GM12878 (cell line): Measurements from ENCODE around the gene OR8D1. TPM values are rescaled to one million over a fixed set of nuclear protein-coding genes. Genes with fewer than 3 reads are reported as not detected.

Source experiments
- ATAC-seq: fragments of 200-7000 bp; cut with Tn5 transposase; 3 replicates; pipeline ENCODE4 v1.9.1; 2020; ENCODE audit warnings: mild to moderate bottlenecking, moderate library complexity
- BruUV-seq: library from RNA; stranded (reverse); fragments of 400-500 nt; replicated peaks from 2 replicates; lab custom pipeline; 2021; lab: Mats Ljungman, UMichigan
- CTCF ChIA-PET: fragments of 300-600 bp; sonication (Branson Sonifier 250); formaldehyde crosslinking; extraction: SDS; loops from one replicate; lab custom pipeline; 2021; ENCODE audit warnings: inconsistent platforms; lab: Yijun Ruan, JAX
- POLR2A ChIA-PET: fragments of 350-600 bp; formaldehyde crosslinking; extraction: SDS; loops from one replicate; lab custom pipeline; 2021; ENCODE audit warnings: inconsistent platforms; lab: Charles Lee
- RAD21 ChIA-PET: fragments of 300-600 bp; sonication (Branson Sonifier 250); formaldehyde crosslinking; loops from one replicate; lab custom pipeline; 2023; ENCODE audit warnings: antibody characterized with exemption; ENCODE audit not compliant: unreplicated experiment; lab: Charles Lee
- SMC1A ChIA-PET: fragments of 300-600 bp; sonication (Branson Sonifier 250); formaldehyde crosslinking; loops from one replicate; lab custom pipeline; 2023; ENCODE audit not compliant: unreplicated experiment, uncharacterized antibody; lab: Charles Lee
- DNase-seq: peaks from one replicate; pipeline ENCODE4 v3.0.0-alpha.2; 2011; ENCODE audit warnings: low read depth, low spot score
- FAIRE-seq: peaks from 3 replicates; lab custom pipeline; 2011; peaks lifted over from hg19 to GRCh38; lab: Jason Lieb, UNC
- H2AFZ ChIP-seq: 2 replicates; pipeline ENCODE4 v1.6.0; 2011; ENCODE audit warnings: low read depth, low read length, control low read depth; ENCODE audit not compliant: control insufficient read depth
- H3K27ac ChIP-seq: 2 replicates; pipeline ENCODE4 v1.5.1; 2011; ENCODE audit warnings: control low read depth; ENCODE audit not compliant: control insufficient read depth, insufficient read depth
- H3K27me3 ChIP-seq, 2 experiments: replicated peaks in 1 of 2; 2 replicates each; pipeline versions ENCODE4 v1.6.0 to v1.6.1; 2011; ENCODE audit warnings: low read length in 1 of 2; ENCODE audit not compliant: control insufficient read depth in 2 of 2, insufficient read depth in 2 of 2
- H3K36me3 ChIP-seq, 2 experiments: 2 replicates each; pipeline ENCODE4 v1.5.1; 2011; ENCODE audit warnings: low read length in 1 of 2; ENCODE audit not compliant: control insufficient read depth in 2 of 2, insufficient read depth in 2 of 2
- H3K4me1 ChIP-seq: 2 replicates; pipeline ENCODE4 v1.6.1; 2011; ENCODE audit warnings: mild to moderate bottlenecking, low read length, moderate library complexity, mixed read lengths; ENCODE audit not compliant: control insufficient read depth, insufficient read depth
- H3K4me2 ChIP-seq: 2 replicates; pipeline ENCODE4 v1.6.0; 2011; ENCODE audit warnings: control low read depth; ENCODE audit not compliant: control insufficient read depth, insufficient read depth
- H3K4me3 ChIP-seq: fragments of 200-600 bp; sonication (generic); 2 replicates; pipeline ENCODE4 v1.5.1; 2016
- H3K79me2 ChIP-seq: 2 replicates; pipeline ENCODE4 v1.6.0; 2011; ENCODE audit warnings: low read length; ENCODE audit not compliant: control insufficient read depth, insufficient read depth
- H3K9ac ChIP-seq: 2 replicates; pipeline ENCODE4 v1.8.0; 2011; ENCODE audit warnings: low read length, control low read depth, mixed read lengths; ENCODE audit not compliant: control insufficient read depth, insufficient read depth
- H3K9me3 ChIP-seq: replicated peaks from 3 replicates; pipeline ENCODE4 v1.5.1; 2011; ENCODE audit warnings: mild to moderate bottlenecking, low read length; ENCODE audit not compliant: control insufficient read depth, insufficient read depth
- H4K20me1 ChIP-seq: 2 replicates; pipeline ENCODE4 v1.6.0; 2011; ENCODE audit not compliant: control insufficient read depth, insufficient read depth
- ATF7 ChIP-seq: fragments of 450-650 bp; IDR thresholded peaks from 2 replicates; pipeline ENCODE4 v1.6.1; 2016; ENCODE audit warnings: low read depth, mild to moderate bottlenecking
- BHLHE40 ChIP-seq, 2 experiments: fragments of 450-650 bp in 1 of 2; IDR thresholded peaks; 2 replicates each; pipeline ENCODE4 v1.6.1; 2011 to 2017; ENCODE audit warnings: low read depth in 2 of 2, borderline replicate concordance in 1 of 2, improper control_type of control experiment in 1 of 2, low read length in 1 of 2, mild to moderate bottlenecking in 1 of 2
- BMI1 ChIP-seq: fragments of 450-650 bp; IDR thresholded peaks from 2 replicates; pipeline ENCODE4 v1.6.1; 2016; ENCODE audit warnings: mild to moderate bottlenecking, moderate library complexity, borderline replicate concordance
- CEBPZ ChIP-seq: fragments of 150-350 bp; IDR thresholded peaks from 2 replicates; pipeline ENCODE4 v1.6.1; 2016; ENCODE audit warnings: low read depth, low read length
- EED ChIP-seq: sonication (generic); IDR thresholded peaks from 2 replicates; pipeline ENCODE4 v1.6.1; 2016; ENCODE audit warnings: antibody characterized with exemption, low read depth
- HDAC2 ChIP-seq: fragments of 200-600 bp; sonication (generic); IDR thresholded peaks from 2 replicates; pipeline ENCODE4 v1.6.1; 2017
- HDGF ChIP-seq: fragments of 450-650 bp; IDR thresholded peaks from 2 replicates; pipeline ENCODE4 v1.6.1; 2016; ENCODE audit warnings: antibody characterized with exemption
- LARP7 ChIP-seq: fragments of 450-650 bp; IDR thresholded peaks from 2 replicates; pipeline ENCODE4 v1.6.1; 2017; ENCODE audit warnings: mild to moderate bottlenecking
- MTA3 ChIP-seq: IDR thresholded peaks from 2 replicates; pipeline ENCODE4 v1.6.1; 2012; ENCODE audit warnings: low read length, inconsistent platforms, borderline replicate concordance
- PML ChIP-seq: IDR thresholded peaks from 2 replicates; pipeline ENCODE4 v1.6.1; 2012; ENCODE audit warnings: low read length, inconsistent platforms
- PRDM15 ChIP-seq: fragments of 450-650 bp; formaldehyde crosslinking; IDR thresholded peaks from 2 replicates; pipeline ENCODE4 v1.4.0; 2020; ENCODE audit warnings: mild to moderate bottlenecking, moderate library complexity
- RCOR1 ChIP-seq: conservative IDR thresholded peaks from 2 replicates; pipeline ENCODE4 v1.6.1; 2012; ENCODE audit warnings: low read depth, low read length, improper control_type of control experiment
- SP1 ChIP-seq: IDR thresholded peaks from one replicate; pipeline ENCODE4 v1.6.1; 2011; ENCODE audit warnings: low read depth, low read length
- SREBF2 ChIP-seq: IDR thresholded peaks from 2 replicates; pipeline ENCODE4 v1.6.1; 2012; ENCODE audit warnings: mild to moderate bottlenecking, low read length
- TCF7 ChIP-seq: IDR thresholded peaks from 2 replicates; pipeline ENCODE4 v1.6.1; 2014; ENCODE audit warnings: antibody characterized with exemption, borderline replicate concordance
- WRNIP1 ChIP-seq: IDR thresholded peaks from 2 replicates; pipeline ENCODE4 v1.6.1; 2011; ENCODE audit warnings: low read depth, low read length, improper control_type of control experiment, borderline replicate concordance
- YBX1 ChIP-seq: fragments of 450-650 bp; IDR thresholded peaks from 2 replicates; pipeline ENCODE4 v1.6.1; 2016; ENCODE audit warnings: antibody characterized with exemption
- ZBTB33 ChIP-seq: fragments of 450-650 bp; IDR thresholded peaks from 2 replicates; pipeline ENCODE4 v1.6.1; 2017; ENCODE audit warnings: mild to moderate bottlenecking
- WGBS: methylation state at CpG from one replicate; pipeline ENCODE4 v1.1.6; 2016; ENCODE audit warnings: low lambda C conversion rate; ENCODE audit not compliant: insufficient replicate concordance, insufficient coverage; ENCODE audit errors: missing lambda C conversion rate; 5-methylcytosine and 5-hydroxymethylcytosine counted together
- in situ Hi-C: fragments of 300-500 bp; cut with MboI; formaldehyde crosslinking; loops from 9 replicates; pipeline ENCODE4 v1.14.3; 2018; ENCODE audit warnings: mixed read lengths
- intact Hi-C: fragments of 100-400 bp; cut with micrococcal nuclease; formaldehyde crosslinking; loops from one replicate; pipeline ENCODE4 v1.14.2; 2022; ENCODE audit not compliant: unreplicated experiment
- polyA plus RNA-seq, 11 experiments: library from polyadenylated mRNA; depleted of rRNA in 4 of 11; unstranded in 6 of 11; stranded (reverse) in 5 of 11; fragments of >200 nt; fragmentation: Nextera tagmentation in 4 of 11; fragmentation: Illumina TruSeq in 1 of 11; extraction: Ambion mirVana in 4 of 11; extraction: Trizol in 1 of 11; gene quantifications; 1 replicate in 1 of 11; 2 replicates in 10 of 11; pipeline versions ENCODE4 v1.2.1 to v1.2.3, GENCODE V29; 2011 to 2016; ENCODE audit warnings: inconsistent platforms in 2 of 11, missing spikeins in 2 of 11, low read depth in 1 of 11
- total RNA-seq, 4 experiments: library from RNA; depleted of rRNA in 3 of 4; stranded (reverse); fragments of >200 nt in 3 of 4; fragmentation: Illumina TruSeq in 1 of 4; extraction: Trizol in 1 of 4; gene quantifications; 2 replicates each; pipeline versions ENCODE4 v1.2.1 to v1.2.3, GENCODE V29; 2013 to 2021

The OR8D1 gene
- total and polyA plus RNA-seq, 10 of the 15 experiments (the other 5 are each of a cell fraction or from before 2014, with no cell fraction given) = not detected

- TF ChIP-seq PRDM15 = no peak
- TF ChIP-seq TCF7 = no peak
- TF ChIP-seq CEBPZ = no peak
- TF ChIP-seq YBX1 = no peak
- no peak for TF ChIP-seq SP1
These were observed 8.6 kb upstream of the OR8D1 start (continued) for GRCh38 chr11:124322356-124322755.

GRCh38 chr11:124320097-124320496 is 6.3 kb upstream of the OR8D1 start, which contains the start of gene OR8D2:
Gene OR8D2 (minus strand): TSS chr11:124320197. CDS start chr11:124320197, 0 bp downstream.
- no peak within 1 kb of the TSS for H3K27ac ChIP-seq
- H3K79me2 ChIP-seq = no peaks in the 10 kb centered on the region
- H3K9ac ChIP-seq = no peak within 1 kb of the TSS
- H2AFZ ChIP-seq = no peak within 1 kb of the TSS
- 0% methylated on average over 1 of the region's 1 CpG for WGBS
- intact Hi-C loops (no loop called here), in situ Hi-C loops (no loop called here)
- no peaks in the 10 kb centered on the region; the same call in 1 of the 2 replicates for H4K20me1 ChIP-seq
- DNase-seq (no peak), FAIRE-seq (no peak), ATAC-seq (no peak)
- H3K4me1 ChIP-seq = no peaks in the 10 kb centered on the region
- no TSS peak for BruUV-seq
- H3K9me3 ChIP-seq = no peaks in the 10 kb centered on the region
- ChIA-PET POLR2A (no interaction called here), RAD21 (no interaction called here), SMC1A (no interaction called here), CTCF (no interaction called here)
- no peak within 1 kb of the TSS for H3K4me3 ChIP-seq
- peaks cover 0 to 1% of the 10 kb centered on the region in 2 experiments; a peak in 1 of 4 replicates for H3K27me3 ChIP-seq
- H3K36me3 ChIP-seq = no peaks in the 10 kb centered on the region
- H3K4me2 ChIP-seq = no peak within 1 kb of the TSS
- TF ChIP-seq MTA3 = no peak
- no peak for TF ChIP-seq LARP7
- TF ChIP-seq ZBTB33 = no peak
- TF ChIP-seq RCOR1 = no peak
- no peak for TF ChIP-seq PML
- TF ChIP-seq HDAC2 = no peak
- TF ChIP-seq BHLHE40 (IDR thresholded peaks at IDR 0.05; ENCODE audit: borderline replicate concordance in 1 of 2, low read depth in 2 of 2, low read length in 1 of 2) = no peak
- no peak for TF ChIP-seq SREBF2
- TF ChIP-seq WRNIP1 = no peak
- TF ChIP-seq BMI1 = no peak
- TF ChIP-seq EED = no peak
- TF ChIP-seq HDGF = no peak
- no peak for TF ChIP-seq ATF7
